Vagina (tissue), 2 donors: Measurements from ENCODE around the gene SPATA31C2.

Source experiments
- CTCF ChIP-seq, 3 experiments: fragments of 450-650 bp in 2 of 3; fragments of 200-600 bp in 1 of 3; sonication (generic) in 1 of 3; IDR thresholded peaks; one replicate each; pipeline ENCODE4 v1.5.1; 2017 to 2019; ENCODE audit warnings: antibody characterized with exemption in 3 of 3, mild to moderate bottlenecking in 2 of 3, moderate library complexity in 2 of 3
- POLR2AphosphoS5 ChIP-seq, 2 donors: sonication (generic); formaldehyde crosslinking; IDR thresholded peaks; one replicate each; pipeline ENCODE4 v1.9.0; 2017; ENCODE audit warnings: antibody characterized with exemption in 2 of 2, mild to moderate bottlenecking in 2 of 2, low read depth in 1 of 2; ENCODE audit not compliant: insufficient read depth in 1 of 2

- TF ChIP-seq CTCF (IDR thresholded peaks at IDR 0.05) (no peak), POLR2AphosphoS5 (IDR thresholded peaks at IDR 0.05; ENCODE audit: insufficient read depth in 1 of 2, low read depth in 1 of 2) (no peak)
Observed at GRCh38 chr9:88166660-88167059, 28.4 kb upstream of the SPATA31C2 start.
